B cell (primary cell): ENCODE data around the gene EYS. TPM values are rescaled to one million over a fixed set of nuclear protein-coding genes. Genes with fewer than 3 reads are reported as not detected.

Experiments
- ATAC-seq: fragments of 200-7000 bp; cut with Tn5 transposase; one replicate; pipeline ENCODE4 v1.10.0; 2021; ENCODE audit warnings: low read depth, mild to moderate bottlenecking, moderate number of reproducible peaks, moderate library complexity
- CTCF ChIA-PET: fragments of 350-600 bp; sonication (Branson Sonifier 250); formaldehyde crosslinking; loops from one replicate; lab custom pipeline; 2021; ENCODE audit warnings: antibody characterized with exemption, inconsistent platforms; lab: Charles Lee
- POLR2A ChIA-PET: fragments of 350-600 bp; sonication (Branson Sonifier 250); formaldehyde crosslinking; loops from one replicate; lab custom pipeline; 2021; ENCODE audit warnings: antibody characterized with exemption; lab: Charles Lee
- DNase-seq: peaks from one replicate; pipeline ENCODE4 v3.0.0; 2013
- H2AFZ ChIP-seq: 2 replicates; pipeline ENCODE4 v1.6.1; 2012; ENCODE audit warnings: mild to moderate bottlenecking, low read depth, low read length; ENCODE audit not compliant: insufficient read depth, poor library complexity, severe bottlenecking
- H3K27ac ChIP-seq, 2 donors: 1 replicate in 1 of 2; 2 replicates in 1 of 2; pipeline ENCODE4 v1.5.1; 2012 to 2013; ENCODE audit warnings: low read length in 2 of 2, mild to moderate bottlenecking in 2 of 2, moderate library complexity in 1 of 2
- H3K27me3 ChIP-seq, 4 experiments: fragments of 200-600 bp in 1 of 4; sonication (generic) in 1 of 4; replicated peaks in 1 of 4; 1 replicate in 2 of 4; 2 replicates in 2 of 4; pipeline versions ENCODE4 v1.6.1 to v1.7.0; 2013 to 2016; ENCODE audit warnings: low read length in 3 of 4, mild to moderate bottlenecking in 2 of 4, mixed read lengths in 1 of 4, moderate library complexity in 1 of 4; ENCODE audit not compliant: insufficient read depth in 4 of 4, control insufficient read depth in 3 of 4; ENCODE audit errors: control extremely low read depth in 1 of 4
- H3K36me3 ChIP-seq, 2 experiments: replicated peaks in 1 of 2; 1 replicate in 1 of 2; 2 replicates in 1 of 2; pipeline versions ENCODE4 v1.6.1 to v1.7.1; 2013; ENCODE audit warnings: low read length in 1 of 2; ENCODE audit not compliant: insufficient read depth in 2 of 2, control insufficient read depth in 1 of 2; ENCODE audit errors: control extremely low read depth in 1 of 2, extremely low read depth in 1 of 2
- H3K4me1 ChIP-seq, 2 donors: fragments of 200-600 bp in 1 of 2; sonication (generic) in 1 of 2; 1 replicate in 1 of 2; 2 replicates in 1 of 2; pipeline versions ENCODE4 v1.5.1 to v1.6.1; 2013 to 2017; ENCODE audit warnings: low read length in 2 of 2; ENCODE audit not compliant: control insufficient read depth in 2 of 2, insufficient read depth in 2 of 2
- H3K4me2 ChIP-seq: replicated peaks from 2 replicates; pipeline ENCODE3; 2012; ENCODE audit warnings: mild to moderate bottlenecking, low read depth, low read length; ENCODE audit not compliant: poor library complexity, severe bottlenecking
- H3K4me3 ChIP-seq, 5 experiments: fragments of 200-600 bp in 1 of 5; sonication (generic) in 1 of 5; 1 replicate in 3 of 5; 2 replicates in 2 of 5; pipeline versions ENCODE4 v1.5.1 to v1.7.0; 2011 to 2016; ENCODE audit warnings: low read length in 4 of 5, mild to moderate bottlenecking in 4 of 5, low read depth in 2 of 5, control low read depth in 1 of 5, moderate library complexity in 1 of 5; ENCODE audit not compliant: insufficient read depth in 1 of 5; ENCODE audit errors: control extremely low read depth in 1 of 5, extremely low read depth in 1 of 5
- H3K79me2 ChIP-seq: fragments of 200-600 bp; sonication (generic); one replicate; pipeline ENCODE4 v1.6.0; 2016; ENCODE audit warnings: low read length; ENCODE audit not compliant: control insufficient read depth, insufficient read depth
- H3K9ac ChIP-seq: fragments of 200-600 bp; sonication (generic); 2 replicates; pipeline ENCODE4 v1.6.1; 2017; ENCODE audit warnings: mild to moderate bottlenecking, low read length, moderate library complexity
- H3K9me3 ChIP-seq, 3 donors: one replicate each; pipeline versions ENCODE4 v1.6.1 to v1.7.1; 2013; ENCODE audit warnings: low read length in 2 of 3; ENCODE audit not compliant: control insufficient read depth in 2 of 3, insufficient read depth in 1 of 3; ENCODE audit errors: control extremely low read depth in 1 of 3
- H4K20me1 ChIP-seq: 2 replicates; pipeline ENCODE4 v1.6.0; 2012; ENCODE audit warnings: mild to moderate bottlenecking, low read length; ENCODE audit not compliant: insufficient read depth, control insufficient read depth, poor library complexity, severe bottlenecking
- H3K27ac Mint-ChIP-seq: one replicate; pipeline ENCODE4 v1.8.0; 2021; ENCODE audit warnings: mixed read lengths
- H3K27me3 Mint-ChIP-seq: one replicate; pipeline ENCODE4 v1.8.0; 2021; ENCODE audit warnings: mixed read lengths
- H3K4me1 Mint-ChIP-seq: one replicate; pipeline ENCODE4 v1.8.0; 2021; ENCODE audit warnings: mixed read lengths
- H3K4me3 Mint-ChIP-seq: one replicate; pipeline ENCODE4 v1.8.0; 2021; ENCODE audit warnings: mixed read lengths
- H3K9me3 Mint-ChIP-seq: one replicate; pipeline ENCODE4 v1.8.0; 2022; ENCODE audit warnings: mixed read lengths; ENCODE audit not compliant: insufficient read depth
- CTCF ChIP-seq: fragments of 200-600 bp; IDR thresholded peaks from one replicate; pipeline ENCODE4 v1.8.0; 2022; ENCODE audit warnings: antibody characterized with exemption, mild to moderate bottlenecking
- EZH2 ChIP-seq: IDR thresholded peaks from 2 replicates; pipeline ENCODE4 v1.6.1; 2012; ENCODE audit warnings: borderline replicate concordance, low read depth, mild to moderate bottlenecking, moderate library complexity, low read length; ENCODE audit not compliant: insufficient read depth, poor library complexity, severe bottlenecking
- WGBS: methylation state at CpG from one replicate; pipeline ENCODE4 v1.1.5; 2013; ENCODE audit warnings: missing lambda C conversion rate; ENCODE audit not compliant: insufficient coverage; 5-methylcytosine and 5-hydroxymethylcytosine counted together
- intact Hi-C: fragments of 100-400 bp; cut with micrococcal nuclease; formaldehyde crosslinking; loops from one replicate; pipeline ENCODE4 v1.10.0; 2022
- polyA plus RNA-seq: library from polyadenylated mRNA; depleted of rRNA; stranded (reverse); fragments of >200 nt; gene quantifications from 2 replicates; pipeline ENCODE4 v1.2.3, GENCODE V29; 2012
- total RNA-seq, 2 donors: library from RNA; stranded (reverse); fragments of 120-200 nt in 1 of 2; gene quantifications; 1 replicate in 1 of 2; 2 replicates in 1 of 2; pipeline versions ENCODE4 v1.2.3 to v1.2.4, GENCODE V29; 2013 to 2022

The EYS gene
- total and polyA plus RNA-seq, 2 donors (not counting 1 experiment from before 2014, with no cell fraction given): not detected

GRCh38 chr6:63689421-63689820 lies 2017.6 kb downstream of the EYS start:
- Mint-ChIP-seq H3K4me3 (no peak overlapping the region), H3K4me1 (peaks cover 25% of the 10 kb centered on the region), H3K9me3 (no peaks in the 10 kb centered on the region), H3K27ac (no peak overlapping the region), H3K27me3 (no peaks in the 10 kb centered on the region)
- no peaks in the 10 kb centered on the region for H3K27me3 ChIP-seq
- peaks cover 28% of the 10 kb centered on the region for H3K79me2 ChIP-seq
- peaks cover 9 to 12% of the 10 kb centered on the region in 2 donors for H3K4me1 ChIP-seq
- H3K4me2 ChIP-seq: no peak overlapping the region
- WGBS: no CpG with 5 or more reads among the region's 2 CpGs
- TF ChIP-seq EZH2: no peak
- TF ChIP-seq CTCF: no peak
- ATAC-seq (no peak), DNase-seq (no peak)
- H3K9me3 ChIP-seq: no peaks in the 10 kb centered on the region
- H3K27ac ChIP-seq: no peak overlapping the region
- ChIA-PET CTCF (interaction anchor here (1.2 to 1.8 kb wide), 2 partner anchors 54 to 91 kb away, joined by 5 to 6 read pairs; partner anchors contain the start of gene PHF3), POLR2A (interaction anchor here (0.7 kb wide), 1 partner anchor 10 kb away, joined by 3 read pairs; no protein-coding TSS in a partner anchor)
- intact Hi-C loops: loop anchor here (5.0 kb wide), 1 partner anchor 117 kb away; the partner anchor contains the start of genes LOC128125822 and PTP4A1
- no peak overlapping the region for H3K4me3 ChIP-seq
- H4K20me1 ChIP-seq: no peaks in the 10 kb centered on the region
- H3K9ac ChIP-seq: no peak overlapping the region
- H3K36me3 ChIP-seq: peaks cover 0 to 13% of the 10 kb centered on the region in 2 experiments
- H2AFZ ChIP-seq: no peak overlapping the region
